H1 (cell line): ENCODE results near the gene RPUSD1. TPM values are rescaled to one million over a fixed set of nuclear protein-coding genes. Genes with fewer than 3 reads are reported as not detected.

Experiments
- CTCF ChIA-PET: fragments of 300-600 bp; sonication (Branson Sonifier 250); formaldehyde crosslinking; loops from one replicate; lab custom pipeline; 2021; ENCODE audit not compliant: partially characterized antibody; lab: Charles Lee
- POLR2A ChIA-PET: fragments of 300-600 bp; sonication (Branson Sonifier 250); formaldehyde crosslinking; loops from one replicate; lab custom pipeline; 2021; ENCODE audit warnings: inconsistent platforms; ENCODE audit not compliant: partially characterized antibody; lab: Charles Lee
- DNase-seq, 2 experiments: peaks; one replicate each; pipeline versions ENCODE4 v3.0.0 to v3.0.0-alpha.2; 2010 to 2022; ENCODE audit warnings: low spot score in 2 of 2, low read depth in 1 of 2, mixed read lengths in 1 of 2
- FAIRE-seq: peaks from 2 replicates; lab custom pipeline; 2011; peaks lifted over from hg19 to GRCh38; lab: Jason Lieb, UNC
- H2AFZ ChIP-seq: 2 replicates; pipeline ENCODE4 v1.8.1; 2012; ENCODE audit warnings: low read length, inconsistent platforms
- H2AK5ac ChIP-seq: 2 replicates; pipeline ENCODE4 v1.6.1; 2013; ENCODE audit warnings: low read depth, low read length
- H2BK120ac ChIP-seq: replicated peaks from 2 replicates; pipeline ENCODE3; 2013; ENCODE audit warnings: low read depth, low read length, inconsistent platforms
- H2BK12ac ChIP-seq: 2 replicates; pipeline ENCODE4 v1.6.1; 2013; ENCODE audit warnings: low read depth, low read length
- H2BK15ac ChIP-seq: 2 replicates; pipeline ENCODE4 v1.6.1; 2013; ENCODE audit warnings: low read length
- H2BK20ac ChIP-seq: 2 replicates; pipeline ENCODE4 v1.6.1; 2013; ENCODE audit warnings: low read length
- H2BK5ac ChIP-seq: 2 replicates; pipeline ENCODE4 v1.6.1; 2013; ENCODE audit warnings: low read depth, low read length
- H3K14ac ChIP-seq: 2 replicates; pipeline ENCODE4 v1.6.1; 2013; ENCODE audit warnings: inconsistent platforms; ENCODE audit not compliant: insufficient read length
- H3K18ac ChIP-seq: 2 replicates; pipeline ENCODE4 v1.6.1; 2013; ENCODE audit warnings: low read length; ENCODE audit errors: extremely low read depth
- H3K23ac ChIP-seq: 2 replicates; pipeline ENCODE4 v1.6.1; 2013; ENCODE audit warnings: inconsistent platforms; ENCODE audit not compliant: insufficient read length
- H3K23me2 ChIP-seq: 2 replicates; pipeline ENCODE4 v1.6.1; 2013; ENCODE audit warnings: low read depth, low read length
- H3K27ac ChIP-seq: 2 replicates; pipeline ENCODE4 v1.6.1; 2011; ENCODE audit warnings: low read depth, low read length, inconsistent platforms
- H3K27me3 ChIP-seq, 4 experiments: replicated peaks in 1 of 4; 1 replicate in 1 of 4; 2 replicates in 3 of 4; pipeline versions ENCODE4 v1.6.1 to v1.8.1; 2011 to 2013; ENCODE audit warnings: low read length in 3 of 4, mild to moderate bottlenecking in 3 of 4, inconsistent platforms in 2 of 4, mixed read lengths in 2 of 4, moderate library complexity in 1 of 4; ENCODE audit not compliant: control insufficient read depth in 3 of 4, insufficient read depth in 3 of 4; ENCODE audit errors: extremely low read depth in 1 of 4
- H3K36me3 ChIP-seq, 4 experiments: 2 replicates each; pipeline versions ENCODE4 v1.6.1 to v1.8.1; 2011 to 2013; ENCODE audit warnings: mild to moderate bottlenecking in 4 of 4, low read length in 3 of 4, moderate library complexity in 2 of 4, control low read depth in 1 of 4, inconsistent platforms in 1 of 4; ENCODE audit not compliant: insufficient read depth in 4 of 4, control insufficient read depth in 2 of 4
- H3K4ac ChIP-seq: replicated peaks from 2 replicates; pipeline ENCODE3; 2013; ENCODE audit warnings: low read length, low read depth, mixed read lengths, inconsistent platforms; ENCODE audit not compliant: insufficient read length
- H3K4me1 ChIP-seq, 4 experiments: replicated peaks in 1 of 4; 1 replicate in 1 of 4; 2 replicates in 3 of 4; pipeline versions ENCODE4 v1.6.1 to v1.8.1; 2011 to 2013; ENCODE audit warnings: low read length in 3 of 4, inconsistent platforms in 2 of 4, mixed read lengths in 1 of 4; ENCODE audit not compliant: insufficient read depth in 4 of 4, control insufficient read depth in 3 of 4
- H3K4me2 ChIP-seq, 2 experiments: 2 replicates each; pipeline versions ENCODE4 v1.6.1 to v1.8.1; 2011 to 2013; ENCODE audit warnings: low read depth in 2 of 2, low read length in 2 of 2, control low read depth in 1 of 2, inconsistent platforms in 1 of 2, mild to moderate bottlenecking in 1 of 2; ENCODE audit not compliant: insufficient read depth in 1 of 2
- H3K4me3 ChIP-seq, 4 experiments: fragments of 200-600, 300-600 bp in 1 of 4; sonication (generic), shearing (Covaris generic), sonication (Bioruptor Twin) in 1 of 4; 2 replicates each; pipeline versions ENCODE4 v1.5.1 to v1.8.1; 2011 to 2016; ENCODE audit warnings: low read length in 4 of 4, low read depth in 3 of 4, control low read depth in 2 of 4, inconsistent platforms in 2 of 4, mild to moderate bottlenecking in 2 of 4, mixed read lengths in 1 of 4, moderate library complexity in 1 of 4; ENCODE audit not compliant: insufficient read depth in 2 of 4; ENCODE audit errors: extremely low read depth in 1 of 4
- H3K56ac ChIP-seq: replicated peaks from 2 replicates; pipeline ENCODE3; 2013; ENCODE audit warnings: low read depth, mild to moderate bottlenecking, mixed read lengths, low read length, inconsistent platforms; ENCODE audit not compliant: insufficient read length
- H3K79me1 ChIP-seq: 2 replicates; pipeline ENCODE4 v1.6.1; 2013; ENCODE audit warnings: low read depth, low read length, control low read depth
- H3K79me2 ChIP-seq, 2 experiments: 2 replicates each; pipeline versions ENCODE4 v1.6.1 to v1.8.1; 2012 to 2013; ENCODE audit warnings: low read length in 2 of 2, mild to moderate bottlenecking in 2 of 2, inconsistent platforms in 1 of 2; ENCODE audit not compliant: insufficient read depth in 2 of 2, control insufficient read depth in 1 of 2
- H3K9ac ChIP-seq, 4 experiments: replicated peaks in 1 of 4; 1 replicate in 1 of 4; 2 replicates in 3 of 4; pipeline versions ENCODE4 v1.6.1 to v1.8.1; 2011 to 2013; ENCODE audit warnings: low read depth in 3 of 4, low read length in 3 of 4, control low read depth in 2 of 4, mild to moderate bottlenecking in 2 of 4, moderate library complexity in 2 of 4, inconsistent platforms in 1 of 4; ENCODE audit errors: extremely low read depth in 1 of 4
- H3K9me3 ChIP-seq, 2 experiments: 2 replicates each; pipeline versions ENCODE4 v1.6.1 to v1.8.1; 2012 to 2013; ENCODE audit warnings: mild to moderate bottlenecking in 2 of 2, moderate library complexity in 2 of 2, control low read depth in 1 of 2, inconsistent platforms in 1 of 2, low read depth in 1 of 2, low read length in 1 of 2, mixed read lengths in 1 of 2; ENCODE audit not compliant: insufficient read depth in 2 of 2
- H4K20me1 ChIP-seq, 2 experiments: replicated peaks in 1 of 2; 2 replicates each; pipeline versions ENCODE3 to v1.8.1; 2011 to 2013; ENCODE audit warnings: inconsistent platforms in 2 of 2, low read length in 2 of 2, mild to moderate bottlenecking in 1 of 2; ENCODE audit not compliant: insufficient read depth in 2 of 2, control insufficient read depth in 1 of 2
- H4K5ac ChIP-seq: 2 replicates; pipeline ENCODE4 v1.6.1; 2013; ENCODE audit warnings: low read length, low read depth, mixed read lengths, inconsistent platforms; ENCODE audit not compliant: insufficient read length
- H4K8ac ChIP-seq: 2 replicates; pipeline ENCODE4 v1.8.0; 2013; ENCODE audit warnings: mild to moderate bottlenecking, moderate library complexity, low read length, inconsistent platforms; ENCODE audit not compliant: insufficient read depth; ENCODE audit errors: extremely low read depth
- H4K91ac ChIP-seq: replicated peaks from 2 replicates; pipeline ENCODE3; 2013; ENCODE audit warnings: low read length, mixed read lengths, inconsistent platforms; ENCODE audit not compliant: insufficient read length
- CHD2 ChIP-seq: IDR thresholded peaks from 2 replicates; pipeline ENCODE4 v1.6.1; 2012; ENCODE audit warnings: low read length, improper control_type of control experiment
- CTCF ChIP-seq, 3 experiments: IDR thresholded peaks; 1 replicate in 2 of 3; 2 replicates in 1 of 3; pipeline versions ENCODE4 v1.5.1 to v1.6.1; 2011; ENCODE audit warnings: low read length in 3 of 3, mild to moderate bottlenecking in 3 of 3, inconsistent platforms in 2 of 3, low read depth in 1 of 3, moderate library complexity in 1 of 3; ENCODE audit not compliant: insufficient read depth in 1 of 3; ENCODE audit errors: control extremely low read depth in 1 of 3
- KDM5A ChIP-seq: fragments of 200-600 bp; IDR thresholded peaks from 2 replicates; pipeline ENCODE4 v1.7.1; 2012; ENCODE audit warnings: mild to moderate bottlenecking, low read length, inconsistent platforms, mixed read lengths
- MAX ChIP-seq: IDR thresholded peaks from 2 replicates; pipeline ENCODE4 v1.6.1; 2012; ENCODE audit warnings: inconsistent platforms
- TAF1 ChIP-seq: IDR thresholded peaks from 2 replicates; pipeline ENCODE4 v1.6.1; 2011; ENCODE audit warnings: mild to moderate bottlenecking, low read depth, low read length
- TBP ChIP-seq: IDR thresholded peaks from 2 replicates; pipeline ENCODE4 v1.6.1; 2011; ENCODE audit warnings: low read depth, low read length, improper control_type of control experiment
- WGBS, 2 experiments: shearing (Covaris generic) in 1 of 2; methylation state at CpG; one replicate each; pipeline versions ENCODE4 v1.1.6 to v1.1.7; 2013 to 2015; ENCODE audit warnings: low lambda C conversion rate in 2 of 2, mixed read lengths in 2 of 2, inconsistent platforms in 1 of 2, low coverage in 1 of 2, missing lambda C conversion rate in 1 of 2; ENCODE audit not compliant: insufficient replicate concordance in 2 of 2, insufficient coverage in 1 of 2, insufficient read length in 1 of 2; ENCODE audit errors: extremely low coverage in 1 of 2, missing lambda C conversion rate in 1 of 2; 5-methylcytosine and 5-hydroxymethylcytosine counted together
- polyA plus RNA-seq, 7 experiments: library from polyadenylated mRNA; depleted of rRNA in 3 of 7; stranded (reverse) in 5 of 7; unstranded in 2 of 7; fragments of >200 nt in 5 of 7; fragments of 200-250 nt in 2 of 7; gene quantifications; 1 replicate in 5 of 7; 2 replicates in 1 of 7; 4 replicates in 1 of 7; pipeline versions ENCODE4 v1.2.1 to v1.2.3, GENCODE V29; 2011 to 2013; ENCODE audit warnings: missing spikeins in 2 of 7, mixed read lengths in 2 of 7
- total RNA-seq: library from RNA; stranded (reverse); fragmentation: NEBNext Ultra II Directional; extraction: Animal tissue kit (Norgen Biotek cat#: 25700); gene quantifications from 2 replicates; pipeline ENCODE4 v1.2.1, GENCODE V29; 2021
- TF ChIP-seq, protein P1 (sequence below): IDR thresholded peaks from 2 replicates; pipeline ENCODE4 v1.6.1; 2012; ENCODE audit warnings: low read length, inconsistent platforms
- TF ChIP-seq, protein P2 (sequence below): IDR thresholded peaks from 2 replicates; pipeline ENCODE4 v1.6.1; 2011; ENCODE audit warnings: low read length, improper control_type of control experiment

RPUSD1 gene
- total and polyA plus RNA-seq, 2 of the 8 experiments (the other 6 are each of a cell fraction or from before 2014, with no cell fraction given) = 32.2 to 61.8 TPM

DNA sequence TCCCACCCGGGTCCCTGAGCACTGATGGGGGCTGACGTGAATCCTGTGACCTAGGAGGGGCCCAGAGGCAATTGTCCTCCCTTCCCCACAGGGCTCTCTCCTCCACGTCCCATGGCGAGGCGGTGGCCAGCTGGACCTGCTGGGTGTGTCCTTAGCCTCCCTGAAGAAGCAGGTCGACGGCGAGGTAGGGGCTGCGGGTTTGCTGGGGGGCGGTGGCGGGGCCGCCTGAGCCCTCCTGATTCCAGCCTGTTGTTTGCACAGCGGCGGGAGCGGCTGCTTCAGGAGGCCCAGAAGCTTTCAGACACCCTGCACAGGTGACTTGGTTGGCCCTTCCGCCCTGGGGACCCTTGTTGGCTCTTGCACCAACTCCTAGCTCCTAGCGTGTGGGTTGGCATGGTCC is 1.9 kb upstream of the RPUSD1 start:
- ChIA-PET CTCF (interaction anchor here (13.7 kb wide), 1 partner anchor 68 kb away, joined by 424 read pairs; the partner anchor contains the start of genes ANTKMT, CCDC78, HAGHL and METRN), POLR2A (interaction anchor here (3.0 to 4.4 kb wide), 2 partner anchors 11 to 70 kb away, joined by 20 to 24 read pairs; partner anchors contain the start of genes ANTKMT and GNG13)
- H4K5ac ChIP-seq = no peak overlapping the region
- H3K9ac ChIP-seq = no peak overlapping the region
- no peak overlapping the region for H2BK5ac ChIP-seq
- no peaks in the 10 kb centered on the region for H3K27me3 ChIP-seq
- no peak overlapping the region for H2BK15ac ChIP-seq
- no peak overlapping the region for H2AK5ac ChIP-seq
- H3K27ac ChIP-seq = no peak overlapping the region
- no peak overlapping the region for H3K18ac ChIP-seq
- 95% methylated on average over 13 of the region's 17 CpGs; no CpG with 5 or more reads in 1 of the 2 experiments for WGBS, 2 experiments
- H3K23ac ChIP-seq = no peak overlapping the region
- no peak overlapping the region for H3K14ac ChIP-seq
- H3K4me2 ChIP-seq = no peak overlapping the region; a peak in 1 of 4 replicates
- H4K91ac ChIP-seq = no peak overlapping the region
- no peak overlapping the region for H3K56ac ChIP-seq
- no peak overlapping the region for H4K8ac ChIP-seq
- peaks cover 5 to 48% (median 14%) of the 10 kb centered on the region in 4 experiments; a peak in 5 of 8 replicates for H3K36me3 ChIP-seq
- H2BK20ac ChIP-seq = no peak overlapping the region
- FAIRE-seq (no peak), DNase-seq (no peak)
- no peak overlapping the region for H3K4ac ChIP-seq
- H4K20me1 ChIP-seq = peaks cover 6 to 33% of the 10 kb centered on the region in 2 experiments
- H2BK12ac ChIP-seq = no peak overlapping the region
- H2AFZ ChIP-seq = no peak overlapping the region
- H3K23me2 ChIP-seq = peaks cover 9% of the 10 kb centered on the region; the same call in 1 of the 2 replicates
- H3K4me3 ChIP-seq = no peak overlapping the region
- H3K4me1 ChIP-seq = peaks cover 0 to 14% (median 6%) of the 10 kb centered on the region in 4 experiments; a peak in 4 of 7 replicates
- H3K79me2 ChIP-seq = peaks cover 0 to 16% of the 10 kb centered on the region in 2 experiments; a peak in 1 of 4 replicates
- no peaks in the 10 kb centered on the region for H3K9me3 ChIP-seq
- peaks cover 5% of the 10 kb centered on the region; the same call in 1 of the 2 replicates for H3K79me1 ChIP-seq
- no peak overlapping the region for H2BK120ac ChIP-seq
- TF ChIP-seq, protein P1, sequence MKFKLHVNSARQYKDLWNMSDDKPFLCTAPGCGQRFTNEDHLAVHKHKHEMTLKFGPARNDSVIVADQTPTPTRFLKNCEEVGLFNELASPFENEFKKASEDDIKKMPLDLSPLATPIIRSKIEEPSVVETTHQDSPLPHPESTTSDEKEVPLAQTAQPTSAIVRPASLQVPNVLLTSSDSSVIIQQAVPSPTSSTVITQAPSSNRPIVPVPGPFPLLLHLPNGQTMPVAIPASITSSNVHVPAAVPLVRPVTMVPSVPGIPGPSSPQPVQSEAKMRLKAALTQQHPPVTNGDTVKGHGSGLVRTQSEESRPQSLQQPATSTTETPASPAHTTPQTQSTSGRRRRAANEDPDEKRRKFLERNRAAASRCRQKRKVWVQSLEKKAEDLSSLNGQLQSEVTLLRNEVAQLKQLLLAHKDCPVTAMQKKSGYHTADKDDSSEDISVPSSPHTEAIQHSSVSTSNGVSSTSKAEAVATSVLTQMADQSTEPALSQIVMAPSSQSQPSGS = no peak
- no peak for TF ChIP-seq CTCF (IDR thresholded peaks at IDR 0.05; ENCODE audit: control extremely low read depth in 1 of 3, insufficient read depth in 1 of 3, low read depth in 1 of 3, low read length in 3 of 3)
- TF ChIP-seq KDM5A = no peak
- TF ChIP-seq, protein P2, sequence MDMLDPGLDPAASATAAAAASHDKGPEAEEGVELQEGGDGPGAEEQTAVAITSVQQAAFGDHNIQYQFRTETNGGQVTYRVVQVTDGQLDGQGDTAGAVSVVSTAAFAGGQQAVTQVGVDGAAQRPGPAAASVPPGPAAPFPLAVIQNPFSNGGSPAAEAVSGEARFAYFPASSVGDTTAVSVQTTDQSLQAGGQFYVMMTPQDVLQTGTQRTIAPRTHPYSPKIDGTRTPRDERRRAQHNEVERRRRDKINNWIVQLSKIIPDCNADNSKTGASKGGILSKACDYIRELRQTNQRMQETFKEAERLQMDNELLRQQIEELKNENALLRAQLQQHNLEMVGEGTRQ = no peak
- TF ChIP-seq CHD2 = no peak
- TF ChIP-seq TBP = no peak
- TF ChIP-seq TAF1 = no peak
- no peak for TF ChIP-seq MAX
